ENCODE data around the gene TIAM1. TPM values are rescaled to one million over a fixed set of nuclear protein-coding genes. Genes with fewer than 3 reads are reported as not detected.

The TIAM1 gene
- total RNA-seq, 1 donor from 2014 or later: 3.8 TPM

- ATAC-seq (no peak), DNase-seq (ENCODE audit: missing footprints) (peak; percentile 60)
- intact Hi-C loops (cut with DNase I): no loop called here
Measured at GRCh38 chr21:31193761-31194160, 150.3 kb downstream of the TIAM1 start.

- no peak for ATAC-seq
- intact Hi-C loops (cut with DNase I): no loop called here
- DNase-seq (ENCODE audit: missing footprints): no peak
Measured at GRCh38 chr21:31191553-31191952, 152.5 kb downstream of the TIAM1 start.

DNA sequence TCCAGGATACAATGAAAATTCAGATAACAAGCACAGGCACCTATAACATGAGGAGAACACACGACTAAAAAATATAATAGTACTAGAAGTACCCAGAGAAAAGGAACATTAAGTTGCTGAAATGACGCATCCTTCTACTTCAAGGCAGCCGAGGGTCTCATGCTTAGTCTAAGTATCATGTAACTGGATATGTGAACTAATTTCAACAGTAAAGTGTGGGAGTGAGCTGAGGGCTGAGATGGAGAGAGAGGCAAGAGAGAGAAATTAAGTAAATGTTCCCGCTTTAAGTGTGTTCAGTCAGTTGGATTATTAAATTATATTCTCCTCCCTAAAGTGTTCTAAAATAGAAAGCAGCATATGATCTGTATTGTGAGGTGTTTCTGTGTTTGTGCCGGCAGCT is 153.5 kb downstream of the TIAM1 start:
- ATAC-seq (no peak), DNase-seq (ENCODE audit: missing footprints) (no peak)
- intact Hi-C loops (cut with DNase I): no loop called here

GRCh38 chr21:31187499-31187898 is 156.6 kb downstream of the TIAM1 start:
- intact Hi-C loops (cut with DNase I): no loop called here
- ATAC-seq (no peak), DNase-seq (ENCODE audit: missing footprints) (no peak)

DNA sequence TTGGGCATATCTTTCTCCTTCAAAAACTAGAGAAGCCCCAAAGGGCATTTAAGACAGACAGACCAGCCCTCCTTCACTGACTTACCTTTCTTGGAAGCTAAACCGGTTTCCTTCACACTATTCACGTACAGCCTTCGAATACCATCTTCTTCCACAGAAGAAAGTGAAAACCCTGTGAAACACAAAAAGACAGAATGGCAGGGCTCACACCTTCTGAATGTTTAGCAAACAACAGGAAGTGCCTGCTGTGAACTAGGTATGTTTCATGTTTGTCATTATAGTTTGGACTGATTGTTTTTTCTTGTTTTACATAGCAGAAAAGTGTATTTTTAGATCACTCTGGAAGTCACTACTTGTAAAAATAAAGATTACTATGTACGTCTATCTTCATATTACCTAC is 157.1 kb downstream of the TIAM1 start:
- no peak for ATAC-seq
- intact Hi-C loops (cut with DNase I): no loop called here

DNA sequence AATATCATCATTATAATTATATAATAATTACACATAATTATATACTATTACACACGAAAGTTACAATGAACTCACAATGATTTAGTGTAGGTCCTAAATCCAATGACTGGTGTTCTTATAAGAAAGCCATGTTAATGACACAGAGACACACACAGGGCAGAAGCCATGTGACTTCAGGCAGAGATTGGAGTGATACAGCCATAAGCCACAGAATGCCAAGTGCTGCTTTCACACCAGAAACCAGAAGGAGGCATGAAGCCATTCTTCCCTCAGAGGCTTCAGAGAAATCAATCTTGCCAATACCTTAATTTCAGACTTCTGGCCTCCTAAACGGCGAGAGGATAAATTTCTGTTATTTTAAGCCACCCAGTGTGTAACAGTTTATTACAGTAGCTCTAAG is 158.4 kb downstream of the TIAM1 start:
- no peak for DNase-seq (ENCODE audit: missing footprints)
- intact Hi-C loops (cut with DNase I): no loop called here
- ATAC-seq: no peak

More for the DNA sequence above, 157.1 kb downstream of the TIAM1 start:
- no peak for DNase-seq (ENCODE audit: missing footprints)

- ATAC-seq: no peak
- intact Hi-C loops (cut with DNase I): no loop called here
- DNase-seq (ENCODE audit: missing footprints): no peak
Measured at GRCh38 chr21:31184876-31185275, 159.2 kb downstream of the TIAM1 start.

- intact Hi-C loops (cut with DNase I): no loop called here
- no peak for ATAC-seq
- DNase-seq (ENCODE audit: missing footprints): no peak
Measured at GRCh38 chr21:31184459-31184858, 159.6 kb downstream of the TIAM1 start.

DNA sequence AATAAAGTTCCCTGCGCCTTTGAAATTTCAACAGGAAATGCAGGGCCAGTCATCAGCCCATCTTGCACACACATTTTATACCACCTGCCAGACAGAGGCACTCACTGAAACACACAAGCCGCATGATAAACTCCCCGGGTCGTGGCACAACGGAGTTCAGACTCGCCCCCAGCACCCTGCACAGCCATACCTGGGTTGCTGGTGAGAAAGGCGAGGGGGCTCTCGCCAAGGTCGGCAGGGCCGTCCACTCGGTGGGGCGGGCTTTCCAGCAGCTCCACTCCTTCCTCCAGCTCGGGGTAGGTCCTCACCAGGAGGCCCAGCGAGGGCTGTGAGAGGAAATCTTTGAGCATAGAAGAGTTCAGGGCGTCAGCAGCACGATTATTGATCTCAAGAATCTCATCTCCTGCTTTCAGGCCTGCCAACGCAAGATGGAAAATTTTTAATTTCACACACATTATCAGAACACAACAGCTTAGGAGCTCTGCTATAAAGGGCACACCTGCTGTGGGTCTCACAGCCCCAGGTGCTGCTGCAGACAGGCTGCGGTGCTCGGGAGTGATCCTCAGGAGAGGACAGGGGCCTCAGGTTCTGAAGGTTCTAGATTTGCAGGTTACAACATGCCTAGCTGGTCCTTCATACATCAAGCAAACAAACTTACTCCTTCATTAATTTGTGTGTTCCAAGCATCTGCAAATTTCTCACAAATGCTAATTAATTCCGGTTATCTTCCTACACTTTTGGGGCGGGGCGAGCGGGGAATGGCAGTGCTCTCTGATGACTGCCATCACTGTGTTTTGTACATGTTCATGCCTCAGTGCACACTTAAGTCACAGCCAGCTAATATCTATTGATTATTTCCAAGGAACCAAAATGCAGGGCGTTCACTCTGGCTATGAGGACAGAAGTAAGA is 161.6 kb downstream of the TIAM1 start:
- DNase-seq (ENCODE audit: missing footprints) (no peak), ATAC-seq (no peak)
- intact Hi-C loops (cut with DNase I): no loop called here

DNA sequence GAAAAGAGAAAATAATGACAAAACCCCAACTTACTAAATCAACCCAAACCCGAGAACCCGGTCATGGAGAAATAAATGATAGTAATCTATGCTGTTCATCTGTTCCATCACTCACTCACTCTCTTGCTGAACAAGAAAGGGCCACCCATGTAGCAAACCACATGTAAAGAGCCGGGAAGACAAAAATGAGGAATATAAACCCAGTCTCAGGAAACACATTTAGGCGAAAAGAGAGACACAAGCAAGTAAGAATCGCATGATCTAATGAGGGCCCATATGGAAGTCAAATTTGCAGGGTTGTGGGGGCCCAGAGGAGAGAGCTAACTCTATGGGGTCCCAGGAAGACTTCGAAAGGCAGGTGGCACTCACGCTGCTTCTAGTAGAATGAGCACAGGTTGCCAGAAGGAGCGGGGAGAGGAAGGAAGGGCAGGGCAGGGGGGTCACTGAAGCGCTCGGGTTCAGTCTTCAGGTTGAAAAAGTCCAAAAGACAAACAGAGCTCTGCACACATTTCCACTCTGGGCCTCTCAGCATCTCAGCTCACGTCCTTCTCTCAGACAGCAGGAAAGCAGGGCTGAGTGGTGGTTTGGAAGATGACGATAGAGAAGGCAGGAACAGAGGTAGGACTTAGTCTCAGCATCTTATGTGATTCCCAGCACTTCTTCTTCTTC is 162.8 kb downstream of the TIAM1 start:
- DNase-seq (ENCODE audit: missing footprints) (no peak), ATAC-seq (no peak)
- intact Hi-C loops (cut with DNase I): loop anchor here (2.0 kb wide), 1 partner anchor 82 kb away; no protein-coding TSS in a partner anchor

DNA sequence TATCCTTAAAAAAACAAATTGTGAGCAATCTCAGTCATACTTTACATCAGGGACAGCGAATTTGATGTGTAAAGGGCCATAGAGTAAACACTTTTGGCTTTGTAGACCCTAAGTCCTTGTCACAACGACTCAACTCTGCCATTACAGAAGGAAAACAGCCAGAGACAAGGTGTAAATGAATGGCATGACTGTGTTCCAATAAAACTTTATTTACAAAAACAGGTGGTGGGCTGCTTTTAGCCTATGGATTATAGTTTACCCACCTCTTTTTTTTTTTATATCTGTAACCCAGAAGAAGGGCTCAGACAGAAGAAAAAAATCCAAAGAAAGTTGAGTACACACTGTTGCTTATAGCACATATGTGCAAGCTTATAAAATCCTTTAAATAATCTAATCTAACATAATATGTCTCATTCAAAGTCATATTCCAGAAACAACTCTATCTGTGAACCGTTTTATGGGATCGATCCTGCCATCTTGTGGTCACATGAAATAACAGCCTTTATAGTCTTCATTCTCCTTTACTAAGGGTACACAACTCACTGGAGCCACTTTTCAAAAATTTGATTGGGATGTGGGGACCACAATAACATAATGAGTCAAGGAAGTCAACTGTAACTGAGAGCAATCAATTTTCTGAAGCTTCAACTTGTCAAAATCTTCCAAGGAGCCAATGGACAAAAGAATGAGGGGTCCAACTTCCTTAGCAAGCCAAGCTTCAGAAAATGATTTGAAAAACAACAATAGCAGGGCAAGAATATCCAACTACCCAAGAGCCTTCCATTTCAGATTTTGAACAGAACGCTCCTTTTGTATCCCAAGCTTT is 163.6 kb downstream of the TIAM1 start:
- DNase-seq (ENCODE audit: missing footprints) (no peak), ATAC-seq (no peak)
- intact Hi-C loops (cut with DNase I): loop anchor here (2.0 kb wide), 1 partner anchor 82 kb away; no protein-coding TSS in a partner anchor

- intact Hi-C loops (cut with DNase I): no loop called here
- DNase-seq (ENCODE audit: missing footprints) (no peak), ATAC-seq (no peak)
Measured at GRCh38 chr21:31176725-31177124, 167.3 kb downstream of the TIAM1 start.

DNA sequence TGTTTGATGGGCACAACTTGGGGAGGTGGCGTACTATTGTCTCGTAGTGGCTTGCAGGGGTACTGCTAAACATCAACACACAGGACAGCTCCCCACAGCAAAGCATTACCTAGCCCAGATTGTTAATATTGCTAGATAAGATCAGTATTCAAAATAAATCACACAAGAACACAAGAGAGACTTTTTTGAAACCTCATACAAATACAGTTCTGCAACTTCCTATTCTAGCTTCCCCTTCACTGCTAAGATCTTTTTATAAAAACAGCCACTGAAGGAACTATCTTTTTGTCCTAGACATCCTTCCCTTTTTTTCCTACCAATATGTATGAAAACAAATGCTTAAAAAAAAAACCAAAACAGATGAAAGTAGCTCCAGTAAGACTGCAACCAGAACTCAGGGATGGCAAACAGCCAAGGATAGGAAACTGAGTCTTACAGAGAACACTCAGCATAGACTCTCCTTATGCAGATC is 167.9 kb downstream of the TIAM1 start:
- no peak for DNase-seq (ENCODE audit: missing footprints)
- intact Hi-C loops (cut with DNase I): no loop called here
- ATAC-seq: no peak

DNA sequence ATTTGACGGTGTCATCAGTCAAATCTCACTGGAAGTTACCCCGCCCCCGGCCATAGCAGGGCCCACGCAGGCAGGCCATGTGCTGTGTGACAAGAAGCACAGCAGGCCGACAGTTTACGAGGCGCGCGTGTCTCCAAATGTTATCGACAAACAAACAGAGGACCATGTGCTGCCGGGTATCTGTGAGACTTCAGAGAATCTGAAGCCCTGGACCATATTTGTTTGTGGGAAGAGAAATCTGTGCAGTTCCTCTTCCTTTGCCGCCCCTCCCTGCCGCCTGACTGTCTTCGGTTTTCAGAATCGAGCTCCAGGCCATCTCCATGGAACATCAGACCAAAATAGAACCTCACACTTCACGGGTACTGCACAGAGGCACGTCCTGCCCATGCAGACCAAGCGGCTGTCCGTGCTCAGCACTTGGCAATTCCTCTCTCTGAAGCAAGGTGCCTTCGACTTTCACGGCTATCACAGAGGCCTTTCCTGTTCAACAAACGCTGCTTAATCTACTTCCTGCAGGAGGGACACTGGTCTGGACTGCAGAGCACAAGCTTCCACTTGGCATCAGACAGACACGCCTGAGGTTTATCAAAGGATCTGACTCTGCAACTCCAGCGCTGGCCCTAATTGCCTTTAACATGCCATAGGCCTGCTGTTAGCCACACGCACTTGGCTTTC is 170.0 kb downstream of the TIAM1 start:
- DNase-seq (ENCODE audit: missing footprints) (no peak), ATAC-seq (peak; percentile 81)
- intact Hi-C loops (cut with DNase I): no loop called here

DNA sequence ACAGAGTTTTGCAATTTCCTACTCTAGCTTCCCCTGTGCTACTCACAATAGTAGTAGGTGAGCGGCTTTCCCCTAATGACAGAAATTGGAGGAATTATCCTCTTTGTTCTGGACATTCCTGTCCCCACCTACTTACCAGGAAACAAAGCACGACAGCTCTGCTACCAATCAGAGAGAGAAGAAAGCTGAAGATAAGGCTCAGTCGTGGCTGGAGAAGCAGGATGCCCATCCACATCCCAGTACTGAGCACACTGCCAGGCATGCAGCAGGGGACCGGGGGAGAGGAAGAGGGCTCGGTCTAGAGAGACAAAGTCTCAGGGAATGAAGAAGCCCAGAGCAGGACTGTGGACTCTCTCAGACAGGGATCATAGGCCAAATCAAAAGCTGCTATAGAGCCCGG is 171.7 kb downstream of the TIAM1 start:
- no peak for ATAC-seq

DNA sequence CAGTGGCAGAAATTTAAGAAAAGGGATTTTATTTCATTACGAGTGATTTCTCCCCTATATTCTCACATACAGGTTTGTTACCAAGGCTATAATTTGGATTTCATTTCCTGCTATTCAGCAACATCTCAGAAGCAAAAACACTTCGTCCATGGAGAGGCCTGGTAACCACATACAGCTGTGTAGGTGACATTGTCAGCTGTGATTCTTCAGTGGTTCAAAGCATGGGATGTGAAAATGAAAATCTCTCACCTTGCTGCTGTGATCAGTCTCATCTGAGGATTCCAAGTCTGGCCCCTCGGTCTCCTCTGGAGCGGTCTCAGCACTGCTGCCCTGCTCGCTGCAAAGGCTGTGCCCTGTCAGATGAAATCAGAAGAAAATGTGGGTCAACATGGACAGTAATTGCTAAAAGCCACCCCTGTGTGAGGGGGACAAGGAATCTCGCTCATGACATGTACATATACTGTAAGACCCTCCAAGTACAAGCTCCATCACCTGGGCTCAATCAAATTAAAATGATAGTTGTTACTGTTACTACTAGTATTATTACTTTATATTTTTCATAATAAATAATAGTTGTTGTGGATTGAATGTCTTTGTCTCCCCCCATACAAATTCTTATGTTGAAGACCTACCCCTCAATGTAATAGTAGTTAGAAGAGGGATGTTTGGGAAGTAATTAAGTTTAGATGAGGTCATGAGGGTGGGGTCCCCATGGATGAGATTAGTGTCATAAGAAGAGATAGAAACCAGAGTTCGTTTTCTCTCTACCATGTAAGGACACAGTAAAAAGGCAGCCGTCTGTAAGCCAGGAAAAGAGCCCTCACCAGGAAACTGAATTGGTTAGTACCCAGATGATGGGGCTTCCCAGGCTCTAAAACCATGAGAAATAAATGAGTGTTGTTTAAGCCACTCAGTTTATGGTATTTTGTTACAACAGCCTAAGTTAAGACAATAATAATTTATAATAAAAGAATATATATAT is 179.1 kb downstream of the TIAM1 start:
- intact Hi-C loops (cut with DNase I): no loop called here
- DNase-seq (ENCODE audit: missing footprints) (no peak), ATAC-seq (no peak)

More for the DNA sequence above, 171.7 kb downstream of the TIAM1 start:
- intact Hi-C loops (cut with DNase I): no loop called here
- DNase-seq (ENCODE audit: missing footprints): no peak

- peak; percentile 47 for ATAC-seq
- intact Hi-C loops (cut with DNase I): no loop called here
- DNase-seq (ENCODE audit: missing footprints): no peak
Measured at GRCh38 chr21:31162827-31163226, 181.2 kb downstream of the TIAM1 start.
